Measurements from ENCODE around the gene HIPK2. TPM values are rescaled to one million over a fixed set of nuclear protein-coding genes. Genes with fewer than 3 reads are reported as not detected.

Gene HIPK2
- total and polyA plus RNA-seq, 2 donors (not counting 3 experiments of a cell fraction or from before 2014, with no cell fraction given) = 9.0 to 43.8 TPM

- Histone ChIP-seq H3K79me2 (ENCODE audit: control insufficient read depth, insufficient read depth, low read length) (peaks cover 98% of the 10 kb centered on the region), H2AFZ (ENCODE audit: low read depth, low read length) (no peak overlapping the region), H3K36me3 (ENCODE audit: control insufficient read depth in 2 of 2, extremely low read depth in 1 of 2, insufficient read depth in 2 of 2, low read length in 2 of 2) (peaks cover 0 to 2% of the 10 kb centered on the region in 2 experiments), H3K9me3 (replicated peaks; ENCODE audit: control insufficient read depth, insufficient read depth, low read length) (no peaks in the 10 kb centered on the region), H3K27ac (ENCODE audit: insufficient read depth, low read depth, low read length) (no peak overlapping the region), H3K4me3 (replicated peaks in 1 of 3; ENCODE audit: insufficient read depth in 1 of 3, low read depth in 1 of 3, low read length in 3 of 3) (no peak overlapping the region), H3K9me1 (replicated peaks; ENCODE audit: control insufficient read depth, extremely low read depth, insufficient read depth, low read length) (no peaks in the 10 kb centered on the region), H3K27me3 (ENCODE audit: control insufficient read depth in 2 of 2, insufficient read depth in 2 of 2, low read length in 2 of 2) (no peaks in the 10 kb centered on the region), H3K9ac (replicated peaks; ENCODE audit: extremely low read depth, insufficient read depth, low read length) (no peak overlapping the region), H3K4me1 (ENCODE audit: control insufficient read depth, extremely low read depth, insufficient read depth, low read length) (no peaks in the 10 kb centered on the region), H4K20me1 (replicated peaks; ENCODE audit: control insufficient read depth, extremely low read depth, insufficient read depth, low read length) (no peaks in the 10 kb centered on the region), H3K4me2 (ENCODE audit: insufficient read depth, low read length) (no peak overlapping the region)
- ChIA-PET POLR2A (no interaction called here), CTCF (interaction anchor here (0.6 to 1.5 kb wide), 3 partner anchors 12 to 410 kb away, joined by 3 to 4 read pairs (median 4); no protein-coding TSS in a partner anchor)
- no peak for DNase-seq (ENCODE audit: low read depth, low spot score)
- dilution Hi-C loops (cut with MboI; ENCODE audit: extremely low pct_ligation_motif_present, low sequenced_read_pairs) (no loop called here), intact Hi-C loops (cut with micrococcal nuclease) (no loop called here)
- TF ChIP-seq MYC (IDR thresholded peaks at IDR 0.05; ENCODE audit: low read depth, low read length) = no peak
- no peak for TF ChIP-seq GATA2 (IDR thresholded peaks at IDR 0.05; ENCODE audit: insufficient read depth, insufficient read length, low read depth, low read length)
- TF ChIP-seq JUN (IDR thresholded peaks at IDR 0.05; ENCODE audit: borderline replicate concordance, insufficient read depth, insufficient read length, low read depth) = no peak
- no peak for TF ChIP-seq EZH2 (IDR thresholded peaks at IDR 0.05; ENCODE audit: borderline replicate concordance, low read depth, low read length, severe bottlenecking)
- no peak for TF ChIP-seq POLR2AphosphoS5 (IDR thresholded peaks at IDR 0.05; ENCODE audit: insufficient read depth, low read depth, low read length)
- TF ChIP-seq FOS (IDR thresholded peaks at IDR 0.05; ENCODE audit: borderline replicate concordance, insufficient read depth, low read length) = no peak
- TF ChIP-seq CTCF (IDR thresholded peaks at IDR 0.05; ENCODE audit: extremely low read depth in 1 of 2, insufficient read depth in 1 of 2, low read depth in 1 of 2, low read length in 2 of 2) = no peak
- no peak for TF ChIP-seq MAX (IDR thresholded peaks at IDR 0.05; ENCODE audit: insufficient read depth, insufficient read length)
- no peak for TF ChIP-seq POLR2A (IDR thresholded peaks at IDR 0.05; ENCODE audit: low read depth, low read length)
- no peak for FAIRE-seq
- BruUV-seq (replicated peaks) = no TSS peak
Measured at GRCh38 chr7:139749545-139749944, 28.3 kb downstream of the HIPK2 start.

Data from endothelial cell of umbilical vein (primary cell).